ENCODE results near the gene CISTR.

CISTR gene

DNA sequence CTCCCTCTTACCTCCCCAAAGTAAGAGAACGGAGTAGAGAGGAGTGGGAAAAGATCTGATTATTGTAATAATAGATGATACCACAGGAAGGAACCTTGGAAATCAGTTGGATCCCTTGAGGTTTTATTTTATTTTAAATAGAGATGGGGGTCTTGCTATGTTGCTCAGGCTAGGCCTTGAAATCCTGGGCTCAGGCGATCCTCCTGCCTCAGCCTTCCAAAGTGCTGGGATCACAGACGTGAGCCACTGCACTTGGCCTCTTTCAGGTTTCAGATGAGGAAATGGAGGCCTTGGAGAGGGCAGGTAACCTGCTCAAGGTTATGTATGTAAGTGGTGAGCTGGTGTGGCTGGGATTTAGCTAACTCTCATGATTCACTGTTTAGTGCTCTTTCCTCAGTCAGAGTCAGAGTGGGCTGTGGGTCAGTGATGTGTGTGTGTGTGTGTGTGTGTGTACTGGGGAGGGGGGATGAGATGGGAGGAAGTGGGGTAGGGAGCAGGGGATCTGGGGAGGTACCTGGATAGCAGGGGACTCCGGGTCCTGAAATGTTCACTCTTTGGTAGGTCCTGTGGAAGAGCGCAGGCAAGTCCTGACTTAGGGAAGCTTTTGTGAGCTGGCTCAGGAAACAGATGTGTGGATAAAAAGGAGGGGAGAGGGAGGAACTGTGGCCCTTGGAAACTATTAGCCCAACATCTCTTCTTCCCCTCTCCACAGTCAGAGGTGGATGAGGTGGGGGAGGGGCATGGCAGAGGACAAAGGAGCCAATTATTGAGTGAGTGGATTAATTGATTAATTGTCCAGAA, 4.7 kb upstream of the CISTR start:
- no peaks in the 10 kb centered on the region for H3K9me3 ChIP-seq (ENCODE audit: insufficient read depth, low read length)
- no peaks in the 10 kb centered on the region for H3K4me1 ChIP-seq (ENCODE audit: insufficient read depth, insufficient read length)
- no peak overlapping the region for H3K9ac ChIP-seq (ENCODE audit: insufficient read length, low read depth)
- no peak for TF ChIP-seq SUZ12 (IDR thresholded peaks at IDR 0.05; ENCODE audit: extremely low read depth, insufficient read depth, insufficient read length)
- TF ChIP-seq ZNF274 (IDR thresholded peaks at IDR 0.05; ENCODE audit: low read depth, low read length), result no peak
- TF ChIP-seq YY1 (IDR thresholded peaks at IDR 0.05; ENCODE audit: insufficient read depth, insufficient read length), result no peak
- H3K27me3 ChIP-seq (ENCODE audit: insufficient read depth, insufficient read length), result peaks cover 67% of the 10 kb centered on the region
- H3K4me3 ChIP-seq (ENCODE audit: insufficient read length, low read depth), result peak overlapping the region; percentile 10
- H3K36me3 ChIP-seq (ENCODE audit: insufficient read depth, insufficient read length, low read length), result no peaks in the 10 kb centered on the region
- DNase-seq (ENCODE audit: low read depth, low spot score), result no peak

GRCh38 chr12:53755893-53756292, 4.1 kb upstream of the CISTR start:
- H3K27me3 ChIP-seq (ENCODE audit: insufficient read depth, insufficient read length), result peaks cover 73% of the 10 kb centered on the region
- DNase-seq (ENCODE audit: low read depth, low spot score), result no peak
- H3K4me1 ChIP-seq (ENCODE audit: insufficient read depth, insufficient read length), result peaks cover under 1% of the 10 kb centered on the region
- H3K9ac ChIP-seq (ENCODE audit: insufficient read length, low read depth), result no peak overlapping the region
- no peaks in the 10 kb centered on the region for H3K9me3 ChIP-seq (ENCODE audit: insufficient read depth, low read length)
- no peak for TF ChIP-seq SUZ12 (IDR thresholded peaks at IDR 0.05; ENCODE audit: extremely low read depth, insufficient read depth, insufficient read length)
- TF ChIP-seq ZNF274 (IDR thresholded peaks at IDR 0.05; ENCODE audit: low read depth, low read length), result no peak
- TF ChIP-seq YY1 (IDR thresholded peaks at IDR 0.05; ENCODE audit: insufficient read depth, insufficient read length), result no peak
- no peak overlapping the region for H3K4me3 ChIP-seq (ENCODE audit: insufficient read length, low read depth)
- H3K36me3 ChIP-seq (ENCODE audit: insufficient read depth, insufficient read length, low read length), result no peaks in the 10 kb centered on the region

GRCh38 chr12:53755451-53755891, 3.7 kb upstream of the CISTR start:
- peaks cover 5% of the 10 kb centered on the region for H3K4me1 ChIP-seq (ENCODE audit: insufficient read depth, insufficient read length)
- H3K4me3 ChIP-seq (ENCODE audit: insufficient read length, low read depth), result no peak overlapping the region
- H3K9ac ChIP-seq (ENCODE audit: insufficient read length, low read depth), result no peak overlapping the region
- H3K36me3 ChIP-seq (ENCODE audit: insufficient read depth, insufficient read length, low read length), result no peaks in the 10 kb centered on the region
- no peak for DNase-seq (ENCODE audit: low read depth, low spot score)
- TF ChIP-seq YY1 (IDR thresholded peaks at IDR 0.05; ENCODE audit: insufficient read depth, insufficient read length) (no peak), SUZ12 (IDR thresholded peaks at IDR 0.05; ENCODE audit: extremely low read depth, insufficient read depth, insufficient read length) (no peak)
- no peaks in the 10 kb centered on the region for H3K9me3 ChIP-seq (ENCODE audit: insufficient read depth, low read length)
- peaks cover 77% of the 10 kb centered on the region for H3K27me3 ChIP-seq (ENCODE audit: insufficient read depth, insufficient read length)

- DNase-seq (ENCODE audit: low read depth, low spot score), result no peak
- Histone ChIP-seq H3K9me3 (ENCODE audit: insufficient read depth, low read length) (no peaks in the 10 kb centered on the region), H3K27me3 (ENCODE audit: insufficient read depth, insufficient read length) (peaks cover 81% of the 10 kb centered on the region), H3K9ac (ENCODE audit: insufficient read length, low read depth) (no peak overlapping the region), H3K36me3 (ENCODE audit: insufficient read depth, insufficient read length, low read length) (no peaks in the 10 kb centered on the region), H3K4me1 (ENCODE audit: insufficient read depth, insufficient read length) (peaks cover 7% of the 10 kb centered on the region), H3K4me3 (ENCODE audit: insufficient read length, low read depth) (no peak overlapping the region)
- TF ChIP-seq ZNF274 (IDR thresholded peaks at IDR 0.05; ENCODE audit: low read depth, low read length) (no peak), YY1 (IDR thresholded peaks at IDR 0.05; ENCODE audit: insufficient read depth, insufficient read length) (no peak), SUZ12 (IDR thresholded peaks at IDR 0.05; ENCODE audit: extremely low read depth, insufficient read depth, insufficient read length) (no peak)
Observed at GRCh38 chr12:53754633-53755264, 3.0 kb upstream of the CISTR start.

GRCh38 chr12:53754188-53754585, 2.4 kb upstream of the CISTR start:
- Histone ChIP-seq H3K4me1 (ENCODE audit: insufficient read depth, insufficient read length) (peaks cover 7% of the 10 kb centered on the region), H3K9ac (ENCODE audit: insufficient read length, low read depth) (no peak overlapping the region), H3K27me3 (ENCODE audit: insufficient read depth, insufficient read length) (peaks cover 83% of the 10 kb centered on the region), H3K4me3 (ENCODE audit: insufficient read length, low read depth) (no peak overlapping the region), H3K9me3 (ENCODE audit: insufficient read depth, low read length) (no peaks in the 10 kb centered on the region), H3K36me3 (ENCODE audit: insufficient read depth, insufficient read length, low read length) (no peaks in the 10 kb centered on the region)
- no peak for TF ChIP-seq YY1 (IDR thresholded peaks at IDR 0.05; ENCODE audit: insufficient read depth, insufficient read length)
- TF ChIP-seq SUZ12 (IDR thresholded peaks at IDR 0.05; ENCODE audit: extremely low read depth, insufficient read depth, insufficient read length), result no peak
- TF ChIP-seq ZNF274 (IDR thresholded peaks at IDR 0.05; ENCODE audit: low read depth, low read length), result no peak
- DNase-seq (ENCODE audit: low read depth, low spot score), result no peak

- TF ChIP-seq ZNF274 (IDR thresholded peaks at IDR 0.05; ENCODE audit: low read depth, low read length) (no peak), SUZ12 (IDR thresholded peaks at IDR 0.05; ENCODE audit: extremely low read depth, insufficient read depth, insufficient read length) (no peak), YY1 (IDR thresholded peaks at IDR 0.05; ENCODE audit: insufficient read depth, insufficient read length) (no peak)
- Histone ChIP-seq H3K27me3 (ENCODE audit: insufficient read depth, insufficient read length) (peaks cover 83% of the 10 kb centered on the region), H3K36me3 (ENCODE audit: insufficient read depth, insufficient read length, low read length) (no peaks in the 10 kb centered on the region), H3K9me3 (ENCODE audit: insufficient read depth, low read length) (no peaks in the 10 kb centered on the region), H3K4me3 (ENCODE audit: insufficient read length, low read depth) (no peak overlapping the region), H3K4me1 (ENCODE audit: insufficient read depth, insufficient read length) (peaks cover 7% of the 10 kb centered on the region), H3K9ac (ENCODE audit: insufficient read length, low read depth) (no peak overlapping the region)
- DNase-seq (ENCODE audit: low read depth, low spot score), result no peak
Observed at GRCh38 chr12:53752621-53753020, 842 bp upstream of the CISTR start.

DNA sequence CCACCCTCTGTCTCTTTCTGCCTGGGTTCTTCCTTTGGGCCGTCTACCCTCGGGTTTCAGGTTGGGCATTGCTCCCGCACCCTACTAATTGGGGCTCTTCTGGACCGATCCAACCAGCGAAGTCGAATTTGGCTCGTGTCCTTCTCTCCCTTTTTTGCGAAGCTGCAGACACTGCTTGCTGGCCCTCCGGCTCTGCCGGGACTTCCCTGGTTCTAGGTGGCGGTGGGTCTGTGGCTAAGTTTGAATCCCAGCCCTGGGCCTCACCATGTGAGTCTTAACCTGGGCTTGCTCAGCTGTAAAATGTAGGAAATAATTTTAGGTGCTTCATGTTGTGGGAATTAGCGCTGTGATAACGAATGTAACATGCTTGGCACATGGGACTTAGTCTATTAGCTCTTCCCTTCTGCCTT, 418 bp upstream of the CISTR start:
- H3K9me3 ChIP-seq (ENCODE audit: insufficient read depth, low read length), result no peaks in the 10 kb centered on the region
- peak overlapping the region; percentile 53 for H3K4me3 ChIP-seq (ENCODE audit: insufficient read length, low read depth)
- H3K4me1 ChIP-seq (ENCODE audit: insufficient read depth, insufficient read length), result peaks cover 7% of the 10 kb centered on the region
- no peak overlapping the region for H3K9ac ChIP-seq (ENCODE audit: insufficient read length, low read depth)
- peaks cover 83% of the 10 kb centered on the region for H3K27me3 ChIP-seq (ENCODE audit: insufficient read depth, insufficient read length)
- TF ChIP-seq ZNF274 (IDR thresholded peaks at IDR 0.05; ENCODE audit: low read depth, low read length) (no peak), SUZ12 (IDR thresholded peaks at IDR 0.05; ENCODE audit: extremely low read depth, insufficient read depth, insufficient read length) (no peak), YY1 (IDR thresholded peaks at IDR 0.05; ENCODE audit: insufficient read depth, insufficient read length) (no peak)
- H3K36me3 ChIP-seq (ENCODE audit: insufficient read depth, insufficient read length, low read length), result no peaks in the 10 kb centered on the region
- DNase-seq (ENCODE audit: low read depth, low spot score), result no peak

Data from NT2/D1 (cell line).